Measurements from ENCODE around the gene KCNC1. TPM values are rescaled to one million over a fixed set of nuclear protein-coding genes. Genes with fewer than 3 reads are reported as not detected.

The KCNC1 gene
- polyA plus RNA-seq, 1 donor from 2014 or later, result 8.9 TPM

- no peak overlapping the region for H3K4me3 ChIP-seq (ENCODE audit: low read length)
- no peak overlapping the region for H3K27ac ChIP-seq (ENCODE audit: low read length)
- peaks cover 53% of the 10 kb centered on the region for H3K27me3 ChIP-seq (ENCODE audit: insufficient read depth, low read depth, low read length)
- H4K20me1 ChIP-seq (ENCODE audit: insufficient read depth), result no peaks in the 10 kb centered on the region
- H3K79me2 ChIP-seq (replicated peaks; ENCODE audit: insufficient read depth, low read length), result no peaks in the 10 kb centered on the region
- no peaks in the 10 kb centered on the region for H3F3A ChIP-seq (ENCODE audit: insufficient read depth, low read length, poor library complexity, severe bottlenecking)
- H3K4me2 ChIP-seq (ENCODE audit: low read length), result no peak overlapping the region
- no peak overlapping the region for H2AFZ ChIP-seq (ENCODE audit: low read depth, low read length)
- H3K9me3 ChIP-seq (ENCODE audit: low read length), result no peaks in the 10 kb centered on the region
- no peaks in the 10 kb centered on the region for H3K36me3 ChIP-seq (ENCODE audit: insufficient read depth, low read length)
- H3K9ac ChIP-seq (ENCODE audit: low read length), result no peak overlapping the region
- TF ChIP-seq TAF1 (IDR thresholded peaks at IDR 0.05; ENCODE audit: low read depth), result no peak
- H3K9me2 ChIP-seq (ENCODE audit: insufficient read depth, low read length), result no peaks in the 10 kb centered on the region
These were observed 10.3 kb upstream of the KCNC1 start for GRCh38 chr11:17724020-17724908.

GRCh38 chr11:17725174-17725573, 9.4 kb upstream of the KCNC1 start:
- Histone ChIP-seq H3K4me3 (ENCODE audit: low read length) (no peak overlapping the region), H3F3A (ENCODE audit: insufficient read depth, low read length, poor library complexity, severe bottlenecking) (no peaks in the 10 kb centered on the region), H3K9me2 (ENCODE audit: insufficient read depth, low read length) (no peaks in the 10 kb centered on the region), H3K9me3 (ENCODE audit: low read length) (no peaks in the 10 kb centered on the region), H3K27me3 (ENCODE audit: insufficient read depth, low read depth, low read length) (peaks cover 44% of the 10 kb centered on the region), H3K36me3 (ENCODE audit: insufficient read depth, low read length) (no peaks in the 10 kb centered on the region), H4K20me1 (ENCODE audit: insufficient read depth) (no peaks in the 10 kb centered on the region), H3K27ac (ENCODE audit: low read length) (no peak overlapping the region), H3K79me2 (replicated peaks; ENCODE audit: insufficient read depth, low read length) (no peaks in the 10 kb centered on the region), H3K9ac (ENCODE audit: low read length) (no peak overlapping the region), H3K4me2 (ENCODE audit: low read length) (no peak overlapping the region), H2AFZ (ENCODE audit: low read depth, low read length) (no peak overlapping the region)
- TF ChIP-seq TAF1 (IDR thresholded peaks at IDR 0.05; ENCODE audit: low read depth), result no peak
- no peak for TF ChIP-seq RAD21 (conservative IDR thresholded peaks at IDR 0.05)
- no peak for TF ChIP-seq POLR2AphosphoS5 (IDR thresholded peaks at IDR 0.05)
- no peak for TF ChIP-seq REST (IDR thresholded peaks at IDR 0.05; ENCODE audit: borderline replicate concordance)
- TF ChIP-seq EP300 (conservative IDR thresholded peaks at IDR 0.05; ENCODE audit: poor library complexity, severe bottlenecking), result no peak
- no peak for TF ChIP-seq EZH2 (IDR thresholded peaks at IDR 0.05; ENCODE audit: borderline replicate concordance, insufficient read depth, low read length, poor library complexity, severe bottlenecking)
- TF ChIP-seq SMC3 (conservative IDR thresholded peaks at IDR 0.05; ENCODE audit: poor library complexity), result no peak
- TF ChIP-seq CTCF (IDR thresholded peaks at IDR 0.05; ENCODE audit: poor library complexity, severe bottlenecking), result no peak
- TF ChIP-seq MXI1 (conservative IDR thresholded peaks at IDR 0.05; ENCODE audit: poor library complexity, severe bottlenecking), result no peak
